PFSK-1 (cell line): Measurements from ENCODE around the gene FOS.

Source experiments
- FOXP2 ChIP-seq: optimal IDR thresholded peaks from 2 replicates; pipeline ENCODE3; 2011; ENCODE audit warnings: borderline replicate concordance, control low read depth, inconsistent platforms; ENCODE audit not compliant: insufficient read depth; ENCODE audit errors: extremely low read length, extremely low read depth
- POLR2AphosphoS5 ChIP-seq: IDR thresholded peaks from 2 replicates; pipeline ENCODE4 v1.6.1; 2012; ENCODE audit warnings: low read depth, mild to moderate bottlenecking, control low read depth, low read length, moderate library complexity
- SIN3A ChIP-seq: IDR thresholded peaks from 2 replicates; pipeline ENCODE4 v1.6.1; 2012; ENCODE audit warnings: mild to moderate bottlenecking, low read length, moderate library complexity, borderline replicate concordance; ENCODE audit not compliant: insufficient read depth
- TAF1 ChIP-seq: IDR thresholded peaks from 2 replicates; pipeline ENCODE4 v1.6.1; 2012; ENCODE audit warnings: low read length, control low read depth, borderline replicate concordance; ENCODE audit not compliant: insufficient read depth
- TF ChIP-seq, protein P1 (sequence below), 2 experiments: IDR thresholded peaks; 2 replicates each; pipeline versions ENCODE4 v1.6.1 to v1.8.0; 2011 to 2012; ENCODE audit warnings: low read depth in 2 of 2, low read length in 2 of 2, control low read depth in 1 of 2, inconsistent platforms in 1 of 2, mild to moderate bottlenecking in 1 of 2, moderate library complexity in 1 of 2; ENCODE audit not compliant: insufficient read depth in 1 of 2

DNA sequence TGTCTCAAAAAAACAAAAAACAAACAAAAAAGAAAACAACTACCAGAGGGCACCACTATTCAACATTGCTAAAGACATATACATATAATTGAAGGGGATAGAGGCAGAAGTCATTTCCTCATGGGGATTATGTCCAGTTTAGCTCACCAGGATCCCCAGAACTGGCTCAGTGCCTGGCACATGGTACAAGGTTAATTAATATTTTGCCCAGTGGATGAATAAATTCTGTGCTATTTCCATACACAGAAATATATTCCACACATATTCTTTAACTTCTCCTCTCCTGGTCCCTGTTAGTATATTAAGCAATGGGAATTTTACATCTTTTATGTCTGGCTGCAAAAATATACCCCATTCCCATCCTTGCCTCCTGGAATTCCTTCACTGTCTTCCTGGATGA lies 6.7 kb downstream of the FOS start:
- TF ChIP-seq TAF1 (no peak), SIN3A (no peak), POLR2AphosphoS5 (no peak), FOXP2 (no peak)
- TF ChIP-seq, protein P1, sequence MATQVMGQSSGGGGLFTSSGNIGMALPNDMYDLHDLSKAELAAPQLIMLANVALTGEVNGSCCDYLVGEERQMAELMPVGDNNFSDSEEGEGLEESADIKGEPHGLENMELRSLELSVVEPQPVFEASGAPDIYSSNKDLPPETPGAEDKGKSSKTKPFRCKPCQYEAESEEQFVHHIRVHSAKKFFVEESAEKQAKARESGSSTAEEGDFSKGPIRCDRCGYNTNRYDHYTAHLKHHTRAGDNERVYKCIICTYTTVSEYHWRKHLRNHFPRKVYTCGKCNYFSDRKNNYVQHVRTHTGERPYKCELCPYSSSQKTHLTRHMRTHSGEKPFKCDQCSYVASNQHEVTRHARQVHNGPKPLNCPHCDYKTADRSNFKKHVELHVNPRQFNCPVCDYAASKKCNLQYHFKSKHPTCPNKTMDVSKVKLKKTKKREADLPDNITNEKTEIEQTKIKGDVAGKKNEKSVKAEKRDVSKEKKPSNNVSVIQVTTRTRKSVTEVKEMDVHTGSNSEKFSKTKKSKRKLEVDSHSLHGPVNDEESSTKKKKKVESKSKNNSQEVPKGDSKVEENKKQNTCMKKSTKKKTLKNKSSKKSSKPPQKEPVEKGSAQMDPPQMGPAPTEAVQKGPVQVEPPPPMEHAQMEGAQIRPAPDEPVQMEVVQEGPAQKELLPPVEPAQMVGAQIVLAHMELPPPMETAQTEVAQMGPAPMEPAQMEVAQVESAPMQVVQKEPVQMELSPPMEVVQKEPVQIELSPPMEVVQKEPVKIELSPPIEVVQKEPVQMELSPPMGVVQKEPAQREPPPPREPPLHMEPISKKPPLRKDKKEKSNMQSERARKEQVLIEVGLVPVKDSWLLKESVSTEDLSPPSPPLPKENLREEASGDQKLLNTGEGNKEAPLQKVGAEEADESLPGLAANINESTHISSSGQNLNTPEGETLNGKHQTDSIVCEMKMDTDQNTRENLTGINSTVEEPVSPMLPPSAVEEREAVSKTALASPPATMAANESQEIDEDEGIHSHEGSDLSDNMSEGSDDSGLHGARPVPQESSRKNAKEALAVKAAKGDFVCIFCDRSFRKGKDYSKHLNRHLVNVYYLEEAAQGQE (IDR thresholded peaks at IDR 0.05; ENCODE audit: insufficient read depth in 1 of 2, low read depth in 2 of 2, low read length in 2 of 2), result no peak
